Epithelial cell of esophagus (primary cell): ENCODE results near the gene TPSB2.

Source experiments
- DNase-seq: peaks from one replicate; pipeline ENCODE4 v3.0.0; 2010; ENCODE audit warnings: low read depth
- H3K4me3 ChIP-seq: 2 replicates; pipeline ENCODE4 v1.5.1; 2011; ENCODE audit warnings: mild to moderate bottlenecking, low read length, control low read depth
- CTCF ChIP-seq: IDR thresholded peaks from 2 replicates; pipeline ENCODE4 v1.5.1; 2011; ENCODE audit warnings: low read depth, mild to moderate bottlenecking, low read length, control low read depth, inconsistent platforms; ENCODE audit not compliant: insufficient read depth; ENCODE audit errors: missing control alignments

TPSB2 gene

GRCh38 chr16:1181404-1182315 lies 48.3 kb downstream of the TPSB2 start:
- TF ChIP-seq CTCF: no peak
- no peak overlapping the region for H3K4me3 ChIP-seq
- no peak for DNase-seq

DNA sequence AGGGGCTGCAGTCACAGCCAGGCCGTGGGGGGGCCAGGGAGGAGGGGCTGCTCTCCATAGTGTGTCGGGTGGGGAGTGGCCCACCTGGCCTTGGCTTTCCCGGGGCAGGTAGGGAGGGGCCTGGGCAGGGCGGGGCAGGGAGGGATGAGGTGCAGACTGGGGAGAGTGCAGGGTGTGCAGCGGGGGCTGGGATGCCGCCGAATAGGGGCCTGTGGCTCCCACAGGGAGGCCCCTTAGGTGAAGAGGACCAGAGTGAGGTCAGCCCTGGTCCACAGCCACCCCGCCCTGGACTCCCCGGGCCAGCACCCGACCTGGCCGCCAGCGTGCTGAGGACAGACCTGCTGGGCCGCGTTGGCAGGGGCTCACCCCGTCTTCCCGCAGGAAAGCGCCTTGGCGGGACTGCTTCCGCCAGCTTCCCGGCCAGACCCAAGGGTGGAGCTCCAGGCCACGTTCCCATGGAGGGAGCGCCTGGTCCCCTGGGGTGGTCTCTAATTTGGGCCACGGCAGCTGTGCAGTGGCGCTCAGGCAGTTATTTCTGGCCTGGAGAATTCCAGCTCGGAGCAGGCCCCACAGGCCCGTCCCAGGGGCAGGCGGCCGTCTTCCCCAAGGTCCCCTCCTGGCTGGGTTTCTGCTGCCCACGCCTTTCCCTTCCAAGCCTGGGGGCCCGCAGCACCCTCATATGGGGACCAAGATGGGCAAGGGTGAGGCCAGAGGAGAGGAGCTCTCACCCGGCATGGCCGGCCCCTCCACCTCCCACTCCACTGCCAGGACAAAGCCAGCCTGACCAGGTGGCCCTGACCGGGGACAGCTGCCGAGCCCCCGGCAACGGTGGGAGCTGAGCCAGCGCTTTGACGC lies 49.2 kb downstream of the TPSB2 start:
- TF ChIP-seq CTCF: no peak
- DNase-seq: no peak
- H3K4me3 ChIP-seq: no peak overlapping the region
